DMS114 treated with DMSO at 0.1 percent for 48 hours (cell line): ENCODE measurements around the gene ZNF41.

Experiments
- DNase-seq: peaks from one replicate; lab custom pipeline; 2025; ENCODE audit not compliant: unreplicated experiment; lab: John Stamatoyannopoulos, UW

The ZNF41 gene

GRCh38 chrX:47413179-47413594 is 69.8 kb downstream of the ZNF41 start:
- DNase-seq, result no peak
